ENCODE data around the gene STRAP. TPM values are rescaled to one million over a fixed set of nuclear protein-coding genes. Genes with fewer than 3 reads are reported as not detected.
"Not testable (repeated sequence)": the region's sequence is repeated elsewhere in the genome, so short reads cannot be mapped to it uniquely, and the experiment has no call there.

The STRAP gene
- polyA plus RNA-seq, 1 of the 3 experiments (the other 2 are of a cell fraction): 85.6 TPM

DNA sequence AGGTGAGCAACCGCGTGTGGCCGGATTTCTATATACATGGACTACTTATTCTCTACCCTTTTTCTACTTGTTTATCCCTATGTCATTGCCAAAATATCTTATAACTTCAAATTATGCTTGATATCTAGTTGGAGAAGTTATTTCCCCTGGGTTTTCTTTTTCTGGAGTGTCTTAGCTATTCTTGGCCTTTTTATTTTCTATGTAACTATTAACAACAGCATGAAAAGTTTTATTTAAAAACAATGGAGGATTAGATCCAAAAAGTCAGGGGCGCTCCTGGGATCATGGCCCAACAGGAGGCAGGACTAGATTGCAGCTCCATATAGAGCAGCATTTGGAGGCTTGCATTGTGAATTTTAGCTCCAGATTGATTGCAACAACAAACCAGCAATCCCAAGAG lies 8.6 kb upstream of the STRAP start:
- H3K4me2 ChIP-seq: no peak overlapping the region
- no peaks in the 10 kb centered on the region for H3K79me2 ChIP-seq (ENCODE audit: insufficient read depth)
- H3K4me1 ChIP-seq (ENCODE audit: control insufficient read depth in 1 of 2, insufficient read depth in 2 of 2, low read depth in 1 of 2, low read length in 1 of 2): no peaks in the 10 kb centered on the region
- H2AFZ ChIP-seq (ENCODE audit: low read depth): no peak overlapping the region
- H3F3A ChIP-seq (replicated peaks; ENCODE audit: insufficient read depth): no peaks in the 10 kb centered on the region
- TF ChIP-seq TAF1 (IDR thresholded peaks at IDR 0.05; ENCODE audit: borderline replicate concordance, low read depth, low read length) (no peak), RFX5 (IDR thresholded peaks at IDR 0.05; ENCODE audit: low read length) (no peak), SMC3 (IDR thresholded peaks at IDR 0.05; ENCODE audit: low read depth, low read length) (no peak), JUND (IDR thresholded peaks at IDR 0.05) (no peak), EP300 (IDR thresholded peaks at IDR 0.05; ENCODE audit: borderline replicate concordance in 1 of 2, low read depth in 1 of 2, low read length in 1 of 2) (no peak), FOSL2 (IDR thresholded peaks at IDR 0.05; ENCODE audit: borderline replicate concordance, low read depth) (no peak), NRF1 (IDR thresholded peaks at IDR 0.05; ENCODE audit: low read depth, low read length) (no peak), POLR2AphosphoS5 (IDR thresholded peaks at IDR 0.05; ENCODE audit: low read depth, low read length) (no peak), RCOR1 (IDR thresholded peaks at IDR 0.05; ENCODE audit: low read length) (no peak), RXRA (IDR thresholded peaks at IDR 0.05; ENCODE audit: borderline replicate concordance, low read depth) (no peak)
- ChIA-PET POLR2A (no interaction called here), CTCF (interaction anchor here (0.9 kb wide), 1 partner anchor 9 kb away, joined by 3 read pairs; no protein-coding TSS in a partner anchor)
- H3K27me3 ChIP-seq (ENCODE audit: insufficient read depth): no peaks in the 10 kb centered on the region
- DNase-seq: no peak
- WGBS (ENCODE audit: low lambda C conversion rate): 91% methylated on average over 4 of the region's 4 CpGs
- H3K9me2 ChIP-seq: no peaks in the 10 kb centered on the region
- no peaks in the 10 kb centered on the region for H3K36me3 ChIP-seq (replicated peaks in 1 of 2; ENCODE audit: control insufficient read depth in 1 of 2, insufficient read depth in 2 of 2, low read length in 1 of 2)
- H3K9ac ChIP-seq: no peak overlapping the region
- H3K9me3 ChIP-seq: no peaks in the 10 kb centered on the region
- H4K20me1 ChIP-seq (ENCODE audit: insufficient read depth): no peaks in the 10 kb centered on the region
- no peak overlapping the region for H3K4me3 ChIP-seq (ENCODE audit: low read depth in 2 of 2, low read length in 1 of 2)
- no peak overlapping the region for H3K27ac ChIP-seq (ENCODE audit: low read depth in 2 of 2, low read length in 1 of 2)

DNA sequence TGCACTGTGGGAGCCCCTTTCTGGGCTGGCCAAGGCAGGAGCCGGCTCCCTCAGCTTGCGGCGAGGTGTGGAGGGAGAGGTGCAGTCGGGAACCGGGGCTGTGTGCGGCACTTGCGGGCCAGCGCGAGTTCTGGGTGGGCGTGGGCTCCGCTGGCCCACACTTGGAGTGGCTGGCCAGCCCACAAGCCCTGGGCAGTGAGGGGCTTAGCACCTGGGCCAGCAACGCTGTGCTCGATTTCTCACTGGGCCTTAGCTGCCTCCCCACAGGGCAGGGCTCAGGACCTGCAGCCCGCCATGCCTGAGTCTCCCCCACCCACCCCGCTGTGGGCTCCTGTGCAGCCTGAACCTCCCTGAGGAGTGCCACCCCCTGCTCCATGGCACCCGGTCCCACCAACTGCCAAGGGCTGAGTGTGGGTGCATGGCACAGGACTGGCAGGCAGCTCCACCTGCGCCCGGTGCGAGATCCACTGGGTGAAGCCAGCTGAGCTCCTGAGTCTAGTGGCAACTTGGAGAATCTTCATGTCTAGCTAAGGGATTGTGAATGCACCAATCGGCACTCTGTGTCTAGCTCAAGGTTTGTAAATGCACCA lies 7.5 kb upstream of the STRAP start:
- H3K9me2 ChIP-seq; H3K36me3 ChIP-seq (replicated peaks in 1 of 2; ENCODE audit: control insufficient read depth in 1 of 2, insufficient read depth in 2 of 2, low read length in 1 of 2); POLR2A ChIA-PET; H3K27ac ChIP-seq (ENCODE audit: low read depth in 2 of 2, low read length in 1 of 2); DNase-seq; H3K79me2 ChIP-seq (ENCODE audit: insufficient read depth); H4K20me1 ChIP-seq (ENCODE audit: insufficient read depth); H3F3A ChIP-seq (replicated peaks; ENCODE audit: insufficient read depth); H3K27me3 ChIP-seq (ENCODE audit: insufficient read depth); H3K4me2 ChIP-seq; H2AFZ ChIP-seq (ENCODE audit: low read depth); H3K4me3 ChIP-seq (ENCODE audit: low read depth in 2 of 2, low read length in 1 of 2); H3K4me1 ChIP-seq (ENCODE audit: control insufficient read depth in 1 of 2, insufficient read depth in 2 of 2, low read depth in 1 of 2, low read length in 1 of 2); H3K9ac ChIP-seq; H3K9me3 ChIP-seq: not testable (repeated sequence)
- 93% methylated on average over 8 of the region's 20 CpGs for WGBS (ENCODE audit: low lambda C conversion rate)
- CTCF ChIA-PET: interaction anchor here (0.6 to 1.2 kb wide), 2 partner anchors 16 to 18 kb away, joined by 3 read pairs; no protein-coding TSS in a partner anchor

GRCh38 chr12:15875863-15876262 lies 6.3 kb upstream of the STRAP start:
- H3K36me3 ChIP-seq (replicated peaks in 1 of 2; ENCODE audit: control insufficient read depth in 1 of 2, insufficient read depth in 2 of 2, low read length in 1 of 2): no peaks in the 10 kb centered on the region
- CTCF ChIA-PET: interaction anchor here (1.1 kb wide), 1 partner anchor 104 kb away, joined by 3 read pairs; no protein-coding TSS in a partner anchor
- no peaks in the 10 kb centered on the region for H3K79me2 ChIP-seq (ENCODE audit: insufficient read depth)
- no peaks in the 10 kb centered on the region for H3K9me2 ChIP-seq
- POLR2A ChIA-PET: no interaction called here
- TF ChIP-seq EP300 (IDR thresholded peaks at IDR 0.05; ENCODE audit: borderline replicate concordance in 1 of 2, low read depth in 1 of 2, low read length in 1 of 2) (no peak), FOXM1 (IDR thresholded peaks at IDR 0.05; ENCODE audit: low read depth) (no peak), FOXJ3 (CRISPR knock-in tag; IDR thresholded peaks at IDR 0.05) (no peak), CTCF (IDR thresholded peaks at IDR 0.05) (no peak), GABPA (IDR thresholded peaks at IDR 0.05; ENCODE audit: low read depth) (no peak)
- TF ChIP-seq, protein P1, sequence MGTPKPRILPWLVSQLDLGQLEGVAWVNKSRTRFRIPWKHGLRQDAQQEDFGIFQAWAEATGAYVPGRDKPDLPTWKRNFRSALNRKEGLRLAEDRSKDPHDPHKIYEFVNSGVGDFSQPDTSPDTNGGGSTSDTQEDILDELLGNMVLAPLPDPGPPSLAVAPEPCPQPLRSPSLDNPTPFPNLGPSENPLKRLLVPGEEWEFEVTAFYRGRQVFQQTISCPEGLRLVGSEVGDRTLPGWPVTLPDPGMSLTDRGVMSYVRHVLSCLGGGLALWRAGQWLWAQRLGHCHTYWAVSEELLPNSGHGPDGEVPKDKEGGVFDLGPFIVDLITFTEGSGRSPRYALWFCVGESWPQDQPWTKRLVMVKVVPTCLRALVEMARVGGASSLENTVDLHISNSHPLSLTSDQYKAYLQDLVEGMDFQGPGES (IDR thresholded peaks at IDR 0.05; ENCODE audit: low read depth, low read length): no peak
- H3K4me2 ChIP-seq: no peak overlapping the region
- H3K4me1 ChIP-seq (ENCODE audit: control insufficient read depth in 1 of 2, insufficient read depth in 2 of 2, low read depth in 1 of 2, low read length in 1 of 2): no peaks in the 10 kb centered on the region
- H3F3A ChIP-seq (replicated peaks; ENCODE audit: insufficient read depth): peaks cover 3% of the 10 kb centered on the region
- no peaks in the 10 kb centered on the region for H3K27me3 ChIP-seq (ENCODE audit: insufficient read depth)
- no peak overlapping the region for H3K9ac ChIP-seq
- H4K20me1 ChIP-seq (ENCODE audit: insufficient read depth): no peaks in the 10 kb centered on the region
- no peak overlapping the region for H3K27ac ChIP-seq (ENCODE audit: low read depth in 2 of 2, low read length in 1 of 2)
- no peaks in the 10 kb centered on the region for H3K9me3 ChIP-seq
- no peak overlapping the region for H2AFZ ChIP-seq (ENCODE audit: low read depth)
- DNase-seq: no peak
- 63% methylated on average over 1 of the region's 1 CpG for WGBS (ENCODE audit: low lambda C conversion rate)
- H3K4me3 ChIP-seq (ENCODE audit: low read depth in 2 of 2, low read length in 1 of 2): no peak overlapping the region

Data from SK-N-SH (cell line).